Thyroid gland (tissue), 4 donors: Measurements from ENCODE around the gene PHC2. TPM values are rescaled to one million over a fixed set of nuclear protein-coding genes. Genes with fewer than 3 reads are reported as not detected.

Source experiments
- DNase-seq, 2 donors: peaks; one replicate each; pipeline ENCODE4 v3.0.0-alpha.2; 2019
- H3K27ac ChIP-seq, 3 donors: fragments of 200-600 bp; sonication (generic); 1 replicate in 2 of 3; 2 replicates in 1 of 3; pipeline ENCODE4 v1.5.1; 2016 to 2019; ENCODE audit warnings: mild to moderate bottlenecking in 1 of 3, moderate library complexity in 1 of 3
- H3K27me3 ChIP-seq: fragments of 200-600 bp; sonication (generic); one replicate; pipeline ENCODE4 v1.5.1; 2019
- H3K36me3 ChIP-seq, 2 donors: fragments of 200-600 bp; sonication (generic); one replicate each; pipeline ENCODE4 v1.5.1; 2016 to 2019
- H3K4me1 ChIP-seq, 2 donors: fragments of 200-600 bp; sonication (generic); one replicate each; pipeline ENCODE4 v1.5.1; 2017 to 2019
- H3K4me3 ChIP-seq, 3 donors: fragments of 200-600 bp; sonication (generic); replicated peaks in 1 of 3; 1 replicate in 2 of 3; 2 replicates in 1 of 3; pipeline ENCODE4 v1.5.1; 2016; ENCODE audit warnings: mild to moderate bottlenecking in 1 of 3
- H3K9me3 ChIP-seq: fragments of 200-600 bp; sonication (generic); one replicate; pipeline ENCODE4 v1.5.1; 2017
- CTCF ChIP-seq, 6 experiments: fragments of 200-600 bp in 3 of 6; fragments of 450-650 bp in 3 of 6; sonication (generic) in 3 of 6; IDR thresholded peaks; one replicate each; pipeline ENCODE4 v1.5.1; 2016 to 2019; ENCODE audit warnings: antibody characterized with exemption in 6 of 6, mild to moderate bottlenecking in 2 of 6, inconsistent platforms in 1 of 6, moderate library complexity in 1 of 6
- POLR2A ChIP-seq, 2 donors: fragments of 450-650 bp; IDR thresholded peaks; one replicate each; pipeline ENCODE4 v1.6.1; 2017; ENCODE audit warnings: antibody characterized with exemption in 2 of 2, mild to moderate bottlenecking in 2 of 2, moderate library complexity in 1 of 2
- WGBS, 2 donors: methylation state at CpG; one replicate each; pipeline ENCODE4 v1.1.5; 2017; 5-methylcytosine and 5-hydroxymethylcytosine counted together
- intact Hi-C: fragments of 100-400 bp; cut with DNase I; formaldehyde crosslinking; loops from one replicate; pipeline ENCODE4 v1.15.1; 2023
- microRNA counts, 2 donors: library from miRNA; unstranded; fragments of <30 nt; microRNA quantifications; one replicate each; lab custom pipeline; 2016 to 2017
- microRNA-seq: library from miRNA; unstranded; fragments of <30 nt; microRNA quantifications from one replicate; pipeline ENCODE4, GENCODE V29; 2016
- small RNA-seq: library from RNA; depleted of rRNA; stranded (forward); fragments of <200 nt; gene quantifications from one replicate; pipeline ENCODE3, GENCODE V24; 2016
- total RNA-seq, 4 donors: library from RNA; depleted of rRNA; stranded (reverse); fragments of >200 nt; gene quantifications; one replicate each; pipeline ENCODE4 v1.2.3, GENCODE V29; 2016

PHC2 gene
- total RNA-seq, 4 donors from 2014 or later: 86.8 to 150 (median 113) TPM

GRCh38 chr1:33275706-33276572 lies 155.0 kb downstream of the PHC2 start:
- no peak overlapping the region for H3K27ac ChIP-seq
- no peak for DNase-seq
- peaks cover 13 to 15% of the 10 kb centered on the region in 2 donors for H3K4me1 ChIP-seq
- no peaks in the 10 kb centered on the region for H3K9me3 ChIP-seq
- TF ChIP-seq CTCF (IDR thresholded peaks at IDR 0.05) (no peak), POLR2A (IDR thresholded peaks at IDR 0.05) (no peak)
- H3K4me3 ChIP-seq: no peak overlapping the region
- intact Hi-C loops: no loop called here
- peaks cover 18 to 28% of the 10 kb centered on the region in 2 donors for H3K36me3 ChIP-seq
- WGBS, 2 donors: 94 to 96% methylated on average over 23 to 33 of the region's 45 CpGs
- no peaks in the 10 kb centered on the region for H3K27me3 ChIP-seq

- Histone ChIP-seq H3K9me3 (no peaks in the 10 kb centered on the region), H3K36me3 (peaks cover 13 to 22% of the 10 kb centered on the region in 2 donors), H3K4me3 (no peak overlapping the region), H3K27ac (no peak overlapping the region), H3K27me3 (no peaks in the 10 kb centered on the region), H3K4me1 (peaks cover 13 to 15% of the 10 kb centered on the region in 2 donors)
- DNase-seq: no peak
- intact Hi-C loops: no loop called here
- TF ChIP-seq CTCF (IDR thresholded peaks at IDR 0.05) (no peak), POLR2A (IDR thresholded peaks at IDR 0.05) (no peak)
- WGBS, 2 donors: 84 to 88% methylated on average over 6 of the region's 6 CpGs
These were observed 155.7 kb downstream of the PHC2 start for GRCh38 chr1:33275195-33275594.

- no peak overlapping the region for H3K27ac ChIP-seq
- H3K27me3 ChIP-seq: no peaks in the 10 kb centered on the region
- peaks cover 13 to 15% of the 10 kb centered on the region in 2 donors for H3K4me1 ChIP-seq
- DNase-seq: no peak
- H3K9me3 ChIP-seq: no peaks in the 10 kb centered on the region
- TF ChIP-seq CTCF (IDR thresholded peaks at IDR 0.05) (no peak), POLR2A (IDR thresholded peaks at IDR 0.05) (no peak)
- WGBS, 2 donors: 96 to 100% methylated on average over 1 of the region's 1 CpG
- peaks cover 6 to 18% of the 10 kb centered on the region in 2 donors for H3K36me3 ChIP-seq
- H3K4me3 ChIP-seq: no peak overlapping the region
- intact Hi-C loops: no loop called here
These were observed 156.4 kb downstream of the PHC2 start for GRCh38 chr1:33274446-33274845.

- WGBS, 2 donors: 81 to 88% methylated on average over 7 of the region's 7 CpGs
- intact Hi-C loops: no loop called here
- Histone ChIP-seq H3K36me3 (peaks cover 6 to 18% of the 10 kb centered on the region in 2 donors), H3K4me1 (peaks cover 15% of the 10 kb centered on the region in 2 donors), H3K9me3 (no peaks in the 10 kb centered on the region), H3K4me3 (no peak overlapping the region), H3K27ac (no peak overlapping the region), H3K27me3 (no peaks in the 10 kb centered on the region)
- TF ChIP-seq CTCF (IDR thresholded peaks at IDR 0.05) (no peak), POLR2A (IDR thresholded peaks at IDR 0.05) (no peak)
- DNase-seq: no peak
These were observed 156.9 kb downstream of the PHC2 start for GRCh38 chr1:33273961-33274371.

MicroRNAs encoded within 50 kb of the gene (microRNA counts, 767-probe panel; counts per million panel counts)
- 0 counts per million in 2 donors for microRNA hsa-miR-3605-5p (lab: Ali Mortazavi, UCI)

Small RNA genes lying within 50 kb of the gene (microRNA-seq; reads per million reads assigned to microRNA genes)
- 43.6 reads per million, percentile 46 among the genes with 10 or more reads in this experiment for gene MIR3605

Small RNA genes lying within 50 kb of the gene (small RNA-seq; reads per million reads assigned to genes)
- not detected for gene RN7SKP16

Other genes starting within 250 kb of the PHC2 start
- gene TRIM62, start 249.1 kb downstream of the PHC2 start, total RNA-seq: 1 to 10 TPM; 6.0 to 9.9 (median 6.9) TPM
- 10 to 100 TPM; 20.7 to 44.1 (median 26.7) TPM for gene ZNF362, start 174.6 kb downstream of the PHC2 start, total RNA-seq
- gene A3GALT2, start 110.0 kb downstream of the PHC2 start, total RNA-seq: under 1 TPM in 1 of 4 donors, not detected in 3; 0.89 TPM
- gene ZSCAN20, start 41.5 kb upstream of the PHC2 start, total RNA-seq: 1 to 10 TPM; 5.1 to 8.2 (median 7.0) TPM